ENCODE results near the gene SYK.

- TF ChIP-seq, protein P1, sequence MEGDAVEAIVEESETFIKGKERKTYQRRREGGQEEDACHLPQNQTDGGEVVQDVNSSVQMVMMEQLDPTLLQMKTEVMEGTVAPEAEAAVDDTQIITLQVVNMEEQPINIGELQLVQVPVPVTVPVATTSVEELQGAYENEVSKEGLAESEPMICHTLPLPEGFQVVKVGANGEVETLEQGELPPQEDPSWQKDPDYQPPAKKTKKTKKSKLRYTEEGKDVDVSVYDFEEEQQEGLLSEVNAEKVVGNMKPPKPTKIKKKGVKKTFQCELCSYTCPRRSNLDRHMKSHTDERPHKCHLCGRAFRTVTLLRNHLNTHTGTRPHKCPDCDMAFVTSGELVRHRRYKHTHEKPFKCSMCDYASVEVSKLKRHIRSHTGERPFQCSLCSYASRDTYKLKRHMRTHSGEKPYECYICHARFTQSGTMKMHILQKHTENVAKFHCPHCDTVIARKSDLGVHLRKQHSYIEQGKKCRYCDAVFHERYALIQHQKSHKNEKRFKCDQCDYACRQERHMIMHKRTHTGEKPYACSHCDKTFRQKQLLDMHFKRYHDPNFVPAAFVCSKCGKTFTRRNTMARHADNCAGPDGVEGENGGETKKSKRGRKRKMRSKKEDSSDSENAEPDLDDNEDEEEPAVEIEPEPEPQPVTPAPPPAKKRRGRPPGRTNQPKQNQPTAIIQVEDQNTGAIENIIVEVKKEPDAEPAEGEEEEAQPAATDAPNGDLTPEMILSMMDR (IDR thresholded peaks at IDR 0.05 in 4 of 5, conservative IDR thresholded peaks at IDR 0.05 in 1 of 5), result no peak
- no peak for TF ChIP-seq POLR2A (IDR thresholded peaks at IDR 0.05)
These were observed 11.8 kb upstream of the SYK start for GRCh38 chr9:90789862-90790261.
